KOPT-K1 (cell line): ENCODE results near the gene ALLC.
"Not testable (repeated sequence)": the region's sequence is repeated elsewhere in the genome, so short reads cannot be mapped to it uniquely, and the experiment has no call there.

Experiments used
- H3K27ac ChIP-seq: fragments of 200-600 bp; sonication (generic); 2 replicates; pipeline ENCODE4 v1.5.1; 2016; ENCODE audit warnings: antibody characterized with exemption, mild to moderate bottlenecking, low read depth, low read length; ENCODE audit not compliant: poor library complexity, severe bottlenecking
- H3K36me3 ChIP-seq: fragments of 200-600 bp; sonication (generic); 2 replicates; pipeline ENCODE4 v1.5.1; 2017; ENCODE audit warnings: antibody characterized with exemption, mild to moderate bottlenecking, low read length, moderate library complexity; ENCODE audit not compliant: insufficient read depth
- H3K9me3 ChIP-seq: fragments of 200-600 bp; sonication (generic); 2 replicates; pipeline ENCODE4 v1.5.1; 2017; ENCODE audit warnings: antibody characterized with exemption, low read length, mild to moderate bottlenecking; ENCODE audit not compliant: insufficient read depth, poor library complexity, severe bottlenecking

Gene ALLC

DNA sequence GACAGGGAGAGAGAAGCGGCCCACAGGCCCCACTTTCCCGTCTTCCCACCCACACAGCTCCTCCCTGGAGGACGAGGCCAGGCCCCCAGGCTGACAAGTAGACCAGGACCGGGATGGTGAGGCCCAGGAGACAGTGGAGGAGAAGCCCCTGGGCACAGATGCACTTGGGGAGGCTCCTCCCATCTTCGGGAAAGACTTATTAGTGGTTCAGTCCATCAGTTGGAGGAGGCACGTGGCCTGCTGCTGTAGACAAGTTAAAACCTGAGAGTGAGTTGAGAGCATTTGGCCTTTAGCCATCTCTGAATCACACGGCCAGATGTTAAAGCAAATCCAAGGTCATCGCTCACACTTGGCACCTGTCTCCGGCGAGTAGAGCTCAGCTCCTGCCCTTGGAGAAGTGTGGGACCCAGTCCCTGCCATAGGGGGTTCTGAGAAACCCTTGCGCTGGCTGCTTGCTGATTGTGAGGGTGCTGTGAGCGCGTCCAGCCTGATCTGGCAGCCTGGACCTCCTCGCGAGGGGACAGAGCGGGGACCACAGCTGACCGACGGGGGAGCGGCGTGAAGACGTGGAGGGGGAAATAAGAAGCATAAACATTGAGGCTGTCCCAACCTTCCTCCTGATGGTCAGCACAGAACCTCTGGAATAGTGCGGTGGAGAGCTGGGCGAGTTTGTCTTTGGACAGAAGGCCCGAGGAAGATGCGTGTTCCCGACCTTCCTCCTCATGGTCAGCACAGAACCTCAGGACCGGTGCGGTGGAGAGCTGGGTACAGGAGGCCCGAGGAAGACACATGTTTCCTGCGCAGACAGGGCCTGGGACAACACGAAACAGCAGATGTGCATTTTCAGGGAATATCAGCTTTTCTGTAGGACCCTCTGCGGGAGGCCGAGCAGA lies 24.7 kb upstream of the ALLC start:
- H3K27ac ChIP-seq, result no peak overlapping the region
- H3K9me3 ChIP-seq, result no peaks in the 10 kb centered on the region
- no peaks in the 10 kb centered on the region for H3K36me3 ChIP-seq

DNA sequence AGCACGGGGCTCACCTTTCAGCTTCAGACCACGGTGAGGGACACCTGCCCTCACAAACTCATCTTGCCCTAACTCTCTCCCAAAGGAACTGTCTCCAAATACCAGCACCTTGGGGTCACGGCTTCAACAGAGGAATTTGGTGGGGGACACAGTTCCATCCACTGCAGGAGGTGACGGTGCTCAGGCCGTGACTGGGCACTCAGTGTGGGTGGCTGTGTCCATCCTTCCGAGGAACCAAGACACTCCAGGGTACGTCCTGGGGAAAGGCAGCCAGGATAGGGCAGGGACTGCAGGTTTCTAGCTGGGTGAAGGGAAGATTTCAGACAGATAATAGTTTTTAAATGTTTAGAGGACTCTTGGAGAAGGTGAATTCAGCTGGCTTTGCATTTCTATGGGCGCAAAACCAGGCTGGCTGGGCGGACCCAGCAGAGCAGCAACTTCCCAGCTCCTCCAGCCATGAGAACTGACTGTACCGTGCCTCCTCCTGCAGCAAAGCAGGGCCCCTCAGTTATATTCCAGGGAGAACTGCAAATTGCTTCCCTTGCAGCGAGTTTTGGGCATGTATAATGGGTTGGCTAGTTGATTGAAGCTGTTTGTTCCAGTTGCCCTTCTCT lies 23.9 kb upstream of the ALLC start:
- Histone ChIP-seq H3K9me3 (no peaks in the 10 kb centered on the region), H3K36me3 (no peaks in the 10 kb centered on the region), H3K27ac (no peak overlapping the region)

- no peak overlapping the region for H3K27ac ChIP-seq
- H3K9me3 ChIP-seq, result no peaks in the 10 kb centered on the region
- no peaks in the 10 kb centered on the region for H3K36me3 ChIP-seq
These were observed 23.3 kb upstream of the ALLC start for GRCh38 chr2:3634596-3635121.

DNA sequence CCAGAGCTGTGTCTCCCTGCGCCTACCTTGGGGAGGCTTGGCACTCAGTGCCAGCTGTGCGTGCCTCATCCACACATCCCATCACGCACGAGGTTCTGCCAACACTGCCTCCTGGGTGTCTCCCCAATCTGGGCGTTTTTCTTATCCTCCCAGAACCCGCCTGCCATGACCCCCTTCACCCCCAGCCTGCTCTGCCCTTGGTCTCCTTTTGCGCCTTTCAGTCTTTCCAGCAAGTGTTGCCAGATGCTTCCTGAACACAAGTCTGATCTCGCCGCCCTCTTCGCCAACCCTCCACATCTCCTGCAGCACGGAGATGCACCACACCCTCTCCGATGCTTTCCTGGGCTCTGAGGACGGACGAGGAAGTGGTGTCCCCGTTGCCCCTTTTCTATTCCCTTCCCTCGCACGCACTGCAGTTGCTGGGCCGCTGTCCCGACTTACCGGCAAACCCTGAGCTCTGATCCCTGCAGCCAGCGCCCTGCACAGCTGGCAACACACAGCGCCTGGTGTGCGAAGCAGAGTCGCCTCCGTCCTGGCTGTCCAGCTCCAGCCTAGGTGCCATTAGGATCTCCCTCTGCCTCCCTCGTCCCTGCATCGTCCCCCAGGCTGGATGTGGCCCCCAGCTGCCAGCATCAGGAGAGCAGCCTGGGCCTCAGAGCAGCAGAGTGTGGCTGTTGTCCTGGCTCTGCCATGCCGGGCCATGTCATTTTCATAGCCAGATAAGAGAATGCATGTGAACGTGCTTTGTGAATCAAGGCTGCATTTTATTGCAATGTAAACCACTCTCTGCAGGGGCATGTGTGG lies 22.6 kb upstream of the ALLC start:
- H3K27ac ChIP-seq, result no peak overlapping the region
- H3K9me3 ChIP-seq, result no peaks in the 10 kb centered on the region
- H3K36me3 ChIP-seq, result no peaks in the 10 kb centered on the region

GRCh38 chr2:3635975-3636327 lies 22.0 kb upstream of the ALLC start:
- H3K27ac ChIP-seq, H3K9me3 ChIP-seq, H3K36me3 ChIP-seq: not testable (repeated sequence)

DNA sequence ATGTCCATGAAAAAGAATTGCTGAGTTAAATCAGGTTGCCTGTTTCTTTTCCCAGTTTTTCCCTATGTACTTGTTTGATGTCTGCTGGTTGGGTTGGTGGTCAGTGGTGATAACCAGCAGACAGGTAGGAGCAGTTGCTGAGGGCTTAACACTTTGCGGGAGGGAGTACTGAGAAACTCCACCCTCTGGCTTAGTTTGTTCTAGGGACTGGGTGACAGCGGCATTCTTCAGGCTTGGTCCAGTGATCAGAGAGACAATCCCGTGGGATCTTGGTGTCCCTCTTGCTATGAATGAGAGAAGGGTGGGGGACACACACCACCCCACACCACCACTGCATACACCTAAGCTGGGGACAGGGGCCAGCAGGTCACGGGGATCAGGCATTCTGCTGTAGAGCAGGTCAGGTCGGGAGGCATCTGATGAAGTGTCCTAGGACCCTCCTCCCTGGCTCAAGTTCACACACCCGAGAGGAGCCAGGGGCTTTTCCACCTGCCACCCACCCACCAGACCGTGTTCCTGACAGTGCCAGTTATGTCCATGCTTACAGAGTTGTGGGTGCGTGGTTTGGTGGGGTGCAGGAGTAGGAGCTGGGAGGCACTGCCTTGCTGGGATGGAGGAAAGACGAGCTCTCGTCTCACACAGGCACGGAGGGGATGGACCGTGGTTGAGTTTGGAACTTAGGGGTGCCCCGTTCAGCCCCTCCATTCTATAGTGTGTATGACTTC lies 21.3 kb upstream of the ALLC start:
- H3K9me3 ChIP-seq, result no peaks in the 10 kb centered on the region
- H3K36me3 ChIP-seq, result no peaks in the 10 kb centered on the region
- no peak overlapping the region for H3K27ac ChIP-seq

DNA sequence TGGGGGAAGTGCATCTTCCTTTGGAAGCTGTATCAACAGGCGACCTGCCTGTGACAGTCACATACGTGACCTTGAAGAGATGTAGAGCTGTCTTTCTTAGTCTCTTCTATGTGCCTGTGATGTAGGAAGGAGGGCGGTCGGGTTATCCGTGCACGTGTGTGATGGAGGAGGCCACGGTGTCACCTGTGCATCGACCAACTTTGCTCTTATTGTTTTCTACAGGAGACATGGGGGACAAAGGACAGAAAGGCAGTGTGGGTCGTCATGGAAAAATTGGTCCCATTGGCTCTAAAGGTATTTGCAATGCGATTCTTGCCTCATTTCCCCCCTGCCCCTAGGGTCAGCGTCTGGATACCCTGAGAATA lies 20.7 kb upstream of the ALLC start:
- H3K27ac ChIP-seq, result no peak overlapping the region
- no peaks in the 10 kb centered on the region for H3K9me3 ChIP-seq
- H3K36me3 ChIP-seq, result no peaks in the 10 kb centered on the region

GRCh38 chr2:3637692-3638455 lies 20.1 kb upstream of the ALLC start:
- Histone ChIP-seq H3K9me3 (no peaks in the 10 kb centered on the region), H3K27ac (no peak overlapping the region), H3K36me3 (no peaks in the 10 kb centered on the region)

- no peak overlapping the region for H3K27ac ChIP-seq
- no peaks in the 10 kb centered on the region for H3K36me3 ChIP-seq
- H3K9me3 ChIP-seq, result no peaks in the 10 kb centered on the region
These were observed 19.6 kb upstream of the ALLC start for GRCh38 chr2:3638456-3638810.

DNA sequence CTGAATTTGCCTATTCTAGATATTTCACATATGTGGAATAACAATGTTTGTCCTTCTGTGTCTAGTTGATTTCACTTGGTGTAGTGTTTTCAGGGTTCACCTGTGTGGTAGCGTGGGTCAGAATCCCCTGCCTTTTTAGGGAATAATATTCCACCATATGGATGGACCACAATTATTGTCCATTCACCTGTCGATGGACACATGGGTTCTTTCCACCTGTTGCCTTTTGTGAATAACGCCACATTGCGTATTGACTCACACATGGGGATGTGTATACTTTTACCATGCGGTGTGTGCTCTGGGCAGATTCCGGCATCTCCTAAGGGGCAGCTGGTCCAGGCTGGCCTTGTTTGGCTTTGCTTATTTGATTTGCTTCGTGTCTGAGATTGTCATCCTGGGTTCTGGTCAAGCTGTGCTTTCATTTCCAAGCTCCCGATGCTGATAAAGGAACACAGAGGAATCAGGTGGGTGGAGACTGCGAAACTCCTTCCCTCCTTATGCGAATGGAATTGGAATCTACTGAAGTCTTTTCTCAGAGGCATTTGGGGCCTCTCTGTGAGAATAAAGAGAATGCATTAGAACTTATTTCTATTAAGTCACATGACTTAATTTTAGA lies 18.9 kb upstream of the ALLC start:
- H3K36me3 ChIP-seq, result no peaks in the 10 kb centered on the region
- H3K27ac ChIP-seq, result no peak overlapping the region
- no peaks in the 10 kb centered on the region for H3K9me3 ChIP-seq

GRCh38 chr2:3639653-3640052 lies 18.3 kb upstream of the ALLC start:
- no peak overlapping the region for H3K27ac ChIP-seq
- H3K36me3 ChIP-seq, result no peaks in the 10 kb centered on the region
- H3K9me3 ChIP-seq, result no peaks in the 10 kb centered on the region

DNA sequence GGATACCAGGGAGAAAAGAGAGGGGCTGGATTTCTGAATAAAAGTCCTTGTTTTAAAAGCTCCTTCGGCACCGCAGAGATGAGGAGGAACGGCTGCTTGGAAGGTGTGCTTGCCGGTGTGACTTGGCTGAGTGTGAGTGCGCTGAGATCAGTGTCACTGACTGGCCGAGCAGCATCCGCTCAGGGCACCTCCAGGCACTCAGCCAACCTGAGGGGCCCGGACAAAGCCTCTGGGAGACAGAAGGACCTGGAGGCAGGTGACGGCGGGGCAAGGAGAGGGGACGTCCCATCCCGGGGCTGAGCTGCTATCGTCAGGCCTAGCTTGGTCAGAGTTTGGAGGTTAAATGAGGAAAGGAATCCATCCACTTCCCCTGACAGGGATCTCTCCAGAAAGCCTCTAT lies 16.8 kb upstream of the ALLC start:
- Histone ChIP-seq H3K36me3 (no peaks in the 10 kb centered on the region), H3K9me3 (no peaks in the 10 kb centered on the region), H3K27ac (no peak overlapping the region)

DNA sequence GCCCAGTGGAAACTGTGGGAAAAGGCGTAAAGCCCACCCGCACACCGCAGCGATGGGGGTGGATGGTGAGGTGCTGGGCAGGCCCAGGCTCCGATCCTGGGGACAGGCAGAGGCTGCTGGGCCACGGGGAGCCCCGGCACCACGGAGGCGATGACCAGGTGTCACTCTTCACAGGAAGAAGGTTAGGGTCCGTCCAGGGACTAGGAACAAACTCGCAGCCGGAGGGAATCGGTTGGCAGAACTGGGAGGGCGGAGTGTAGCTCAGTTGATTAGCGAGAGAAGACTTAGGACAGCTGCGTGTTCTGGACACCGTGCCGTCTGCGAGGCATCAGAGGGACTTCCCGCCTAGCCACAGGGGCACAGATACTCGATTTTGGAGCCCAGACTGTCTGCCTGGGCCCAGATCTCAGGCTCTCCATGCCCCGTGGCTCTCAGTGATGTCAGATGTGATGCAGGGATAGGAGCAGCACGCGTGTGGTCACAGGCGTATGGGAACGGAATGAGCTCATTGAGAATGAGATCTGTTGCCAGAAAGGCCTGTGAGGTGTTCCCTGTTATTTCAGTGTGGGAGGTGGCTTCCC lies 16.1 kb upstream of the ALLC start:
- H3K27ac ChIP-seq, result no peak overlapping the region
- no peaks in the 10 kb centered on the region for H3K36me3 ChIP-seq
- H3K9me3 ChIP-seq, result no peaks in the 10 kb centered on the region
